K562 (cell line): ENCODE results near the gene ANK3. TPM values are rescaled to one million over a fixed set of nuclear protein-coding genes. Genes with fewer than 3 reads are reported as not detected.

Experiments used
- BMI1 ChIP-seq: fragments of 150-350 bp; IDR thresholded peaks from 2 replicates; pipeline ENCODE4 v1.6.1; 2014; ENCODE audit warnings: low read length
- GATAD2A ChIP-seq: fragments of 450-650 bp; IDR thresholded peaks from 2 replicates; pipeline ENCODE4 v1.6.1; 2017
- HNRNPL ChIP-seq: fragments of 200-400 bp; formaldehyde crosslinking; IDR thresholded peaks from 2 replicates; pipeline ENCODE4 v1.6.1; 2017; ENCODE audit warnings: low read depth, mild to moderate bottlenecking, low read length
- MAFF ChIP-seq: IDR thresholded peaks from 2 replicates; pipeline ENCODE4 v1.6.1; 2012; ENCODE audit warnings: low read length, improper control_type of control experiment
- SREBF1 ChIP-seq: fragments of 150-350 bp; IDR thresholded peaks from 2 replicates; pipeline ENCODE4 v1.6.1; 2014; ENCODE audit warnings: antibody characterized with exemption, low read depth, low read length, borderline replicate concordance
- TFAM ChIP-seq: fragments of 250-450 bp; sonication (Bioruptor Pico); conservative IDR thresholded peaks from 2 replicates; pipeline ENCODE4 v1.5.0; 2021; ENCODE audit warnings: mild to moderate bottlenecking, moderate library complexity
- ZNF232 ChIP-seq: sonication (generic); formaldehyde crosslinking; IDR thresholded peaks from 2 replicates; pipeline ENCODE4 v1.8.0; 2022; ENCODE audit warnings: mild to moderate bottlenecking, missing genetic modification reagents
- ZNF699 ChIP-seq: fragments of 250-450 bp; sonication (Bioruptor Pico); IDR thresholded peaks from 2 replicates; pipeline ENCODE4 v1.8.0; 2021; ENCODE audit warnings: mild to moderate bottlenecking, moderate library complexity; ENCODE audit not compliant: insufficient replicate concordance
- polyA plus RNA-seq, 8 experiments: library from polyadenylated mRNA; depleted of rRNA in 4 of 8; stranded (reverse) in 5 of 8; unstranded in 3 of 8; fragments of >200 nt; fragmentation: Nextera tagmentation in 2 of 8; fragmentation: Illumina TruSeq in 1 of 8; extraction: Ambion mirVana in 2 of 8; extraction: Trizol in 1 of 8; gene quantifications; 2 replicates each; pipeline versions ENCODE4 v1.2.1 to v1.2.3, GENCODE V29; 2011 to 2014; ENCODE audit warnings: inconsistent platforms in 1 of 8, missing spikeins in 1 of 8
- total RNA-seq, 7 experiments: library from RNA; depleted of rRNA in 6 of 7; stranded (reverse); fragments of >200 nt in 6 of 7; fragmentation: Illumina TruSeq in 2 of 7; extraction: Trizol in 2 of 7; gene quantifications; 2 replicates each; pipeline versions ENCODE4 v1.2.1 to v1.2.3, GENCODE V29; 2011 to 2021; ENCODE audit warnings: low replicate concordance in 1 of 7
- TF ChIP-seq, protein P1 (sequence below): fragments of 450-650 bp; IDR thresholded peaks from 2 replicates; pipeline ENCODE4 v1.6.1; 2018; ENCODE audit not compliant: partially characterized antibody
- TF ChIP-seq, protein P2 (sequence below): sonication (generic); formaldehyde crosslinking; IDR thresholded peaks from 2 replicates; pipeline ENCODE4 v1.8.1; 2022; ENCODE audit warnings: missing genetic modification reagents
- TF ChIP-seq, protein P3 (sequence below), 3 experiments: fragments of 200-800 bp in 1 of 3; fragments of 250-450 bp in 1 of 3; fragments of 450-650 bp in 1 of 3; sonication (Bioruptor Pico) in 1 of 3; sonication (Bioruptor generic) in 1 of 3; formaldehyde crosslinking in 1 of 3; IDR thresholded peaks; 2 replicates each; pipeline versions ENCODE4 v1.6.1 to v1.8.0; 2016 to 2022; ENCODE audit warnings: mild to moderate bottlenecking in 2 of 3, missing genetic modification characterization in 2 of 3, missing compliant biosample characterization in 1 of 3, moderate library complexity in 1 of 3
- TF ChIP-seq, protein P4 (sequence below), 3 experiments: fragments of 200-800 bp in 1 of 3; sonication (Bioruptor generic) in 1 of 3; sonication (generic) in 1 of 3; formaldehyde crosslinking in 1 of 3; IDR thresholded peaks; 2 replicates each; pipeline versions ENCODE4 v1.6.1 to v1.8.0; 2016 to 2022; ENCODE audit warnings: mild to moderate bottlenecking in 2 of 3, missing compliant biosample characterization in 2 of 3, missing genetic modification characterization in 2 of 3, missing genetic modification reagents in 1 of 3
- TF ChIP-seq, protein P5 (sequence below): fragments of 250-450 bp; sonication (Bioruptor Pico); IDR thresholded peaks from 2 replicates; pipeline ENCODE4 v1.5.0; 2020; ENCODE audit warnings: mild to moderate bottlenecking

ANK3 gene
- total and polyA plus RNA-seq, 9 of the 15 experiments (the other 6 are each of a cell fraction or from before 2014, with no cell fraction given) = 10.0 to 32.3 (median 17.9) TPM

DNA sequence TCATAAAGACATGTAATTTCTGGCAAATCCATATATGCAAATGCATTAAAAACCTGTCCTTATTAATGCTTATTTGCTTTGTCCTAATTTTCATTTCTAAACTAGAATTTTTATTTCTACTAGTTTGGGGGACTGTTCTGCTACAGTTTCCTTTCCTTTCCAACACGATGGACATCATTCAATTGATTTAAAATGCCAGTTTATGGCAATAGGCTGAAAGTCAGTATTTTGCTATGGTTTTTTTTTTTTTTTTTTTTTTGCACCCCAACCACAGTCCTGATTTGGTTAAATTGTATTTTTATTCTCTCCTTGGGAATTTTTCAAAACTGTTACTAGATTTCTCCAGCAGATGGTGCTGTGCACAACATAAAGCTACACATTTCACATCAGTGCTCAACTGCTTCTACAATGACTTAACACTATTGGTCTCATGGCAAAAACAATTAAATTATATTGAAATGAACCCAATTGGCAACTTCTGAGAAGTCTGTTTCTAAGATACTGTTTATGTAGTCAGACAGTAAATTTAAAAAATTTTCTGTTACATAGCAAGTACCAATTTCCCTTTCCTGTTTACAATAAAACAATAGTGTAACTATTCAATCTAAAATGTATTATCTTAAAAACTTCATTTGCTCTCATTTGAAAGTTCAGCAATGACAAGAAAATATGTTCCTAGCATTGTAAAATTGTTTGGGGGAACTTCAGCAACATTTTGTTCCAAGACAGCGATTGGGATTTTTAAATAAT lies 289.5 kb downstream of the ANK3 start (continued):
- TF ChIP-seq, protein P1, sequence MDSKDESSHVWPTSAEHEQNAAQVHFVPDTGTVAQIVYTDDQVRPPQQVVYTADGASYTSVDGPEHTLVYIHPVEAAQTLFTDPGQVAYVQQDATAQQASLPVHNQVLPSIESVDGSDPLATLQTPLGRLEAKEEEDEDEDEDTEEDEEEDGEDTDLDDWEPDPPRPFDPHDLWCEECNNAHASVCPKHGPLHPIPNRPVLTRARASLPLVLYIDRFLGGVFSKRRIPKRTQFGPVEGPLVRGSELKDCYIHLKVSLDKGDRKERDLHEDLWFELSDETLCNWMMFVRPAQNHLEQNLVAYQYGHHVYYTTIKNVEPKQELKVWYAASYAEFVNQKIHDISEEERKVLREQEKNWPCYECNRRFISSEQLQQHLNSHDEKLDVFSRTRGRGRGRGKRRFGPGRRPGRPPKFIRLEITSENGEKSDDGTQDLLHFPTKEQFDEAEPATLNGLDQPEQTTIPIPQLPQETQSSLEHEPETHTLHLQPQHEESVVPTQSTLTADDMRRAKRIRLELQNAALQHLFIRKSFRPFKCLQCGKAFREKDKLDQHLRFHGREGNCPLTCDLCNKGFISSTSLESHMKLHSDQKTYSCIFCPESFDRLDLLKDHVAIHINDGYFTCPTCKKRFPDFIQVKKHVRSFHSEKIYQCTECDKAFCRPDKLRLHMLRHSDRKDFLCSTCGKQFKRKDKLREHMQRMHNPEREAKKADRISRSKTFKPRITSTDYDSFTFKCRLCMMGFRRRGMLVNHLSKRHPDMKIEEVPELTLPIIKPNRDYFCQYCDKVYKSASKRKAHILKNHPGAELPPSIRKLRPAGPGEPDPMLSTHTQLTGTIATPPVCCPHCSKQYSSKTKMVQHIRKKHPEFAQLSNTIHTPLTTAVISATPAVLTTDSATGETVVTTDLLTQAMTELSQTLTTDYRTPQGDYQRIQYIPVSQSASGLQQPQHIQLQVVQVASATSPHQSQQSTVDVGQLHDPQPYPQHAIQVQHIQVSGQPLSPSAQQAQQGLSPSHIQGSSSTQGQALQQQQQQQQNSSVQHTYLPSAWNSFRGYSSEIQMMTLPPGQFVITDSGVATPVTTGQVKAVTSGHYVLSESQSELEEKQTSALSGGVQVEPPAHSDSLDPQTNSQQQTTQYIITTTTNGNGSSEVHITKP = no peak
- TF ChIP-seq, protein P2, sequence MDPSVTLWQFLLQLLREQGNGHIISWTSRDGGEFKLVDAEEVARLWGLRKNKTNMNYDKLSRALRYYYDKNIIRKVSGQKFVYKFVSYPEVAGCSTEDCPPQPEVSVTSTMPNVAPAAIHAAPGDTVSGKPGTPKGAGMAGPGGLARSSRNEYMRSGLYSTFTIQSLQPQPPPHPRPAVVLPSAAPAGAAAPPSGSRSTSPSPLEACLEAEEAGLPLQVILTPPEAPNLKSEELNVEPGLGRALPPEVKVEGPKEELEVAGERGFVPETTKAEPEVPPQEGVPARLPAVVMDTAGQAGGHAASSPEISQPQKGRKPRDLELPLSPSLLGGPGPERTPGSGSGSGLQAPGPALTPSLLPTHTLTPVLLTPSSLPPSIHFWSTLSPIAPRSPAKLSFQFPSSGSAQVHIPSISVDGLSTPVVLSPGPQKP = no peak
- TF ChIP-seq, protein P3, sequence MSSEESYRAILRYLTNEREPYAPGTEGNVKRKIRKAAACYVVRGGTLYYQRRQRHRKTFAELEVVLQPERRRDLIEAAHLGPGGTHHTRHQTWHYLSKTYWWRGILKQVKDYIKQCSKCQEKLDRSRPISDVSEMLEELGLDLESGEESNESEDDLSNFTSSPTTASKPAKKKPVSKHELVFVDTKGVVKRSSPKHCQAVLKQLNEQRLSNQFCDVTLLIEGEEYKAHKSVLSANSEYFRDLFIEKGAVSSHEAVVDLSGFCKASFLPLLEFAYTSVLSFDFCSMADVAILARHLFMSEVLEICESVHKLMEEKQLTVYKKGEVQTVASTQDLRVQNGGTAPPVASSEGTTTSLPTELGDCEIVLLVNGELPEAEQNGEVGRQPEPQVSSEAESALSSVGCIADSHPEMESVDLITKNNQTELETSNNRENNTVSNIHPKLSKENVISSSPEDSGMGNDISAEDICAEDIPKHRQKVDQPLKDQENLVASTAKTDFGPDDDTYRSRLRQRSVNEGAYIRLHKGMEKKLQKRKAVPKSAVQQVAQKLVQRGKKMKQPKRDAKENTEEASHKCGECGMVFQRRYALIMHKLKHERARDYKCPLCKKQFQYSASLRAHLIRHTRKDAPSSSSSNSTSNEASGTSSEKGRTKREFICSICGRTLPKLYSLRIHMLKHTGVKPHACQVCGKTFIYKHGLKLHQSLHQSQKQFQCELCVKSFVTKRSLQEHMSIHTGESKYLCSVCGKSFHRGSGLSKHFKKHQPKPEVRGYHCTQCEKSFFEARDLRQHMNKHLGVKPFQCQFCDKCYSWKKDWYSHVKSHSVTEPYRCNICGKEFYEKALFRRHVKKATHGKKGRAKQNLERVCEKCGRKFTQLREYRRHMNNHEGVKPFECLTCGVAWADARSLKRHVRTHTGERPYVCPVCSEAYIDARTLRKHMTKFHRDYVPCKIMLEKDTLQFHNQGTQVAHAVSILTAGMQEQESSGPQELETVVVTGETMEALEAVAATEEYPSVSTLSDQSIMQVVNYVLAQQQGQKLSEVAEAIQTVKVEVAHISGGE (CRISPR knock-in tag; IDR thresholded peaks at IDR 0.05) = no peak
- TF ChIP-seq MAFF = peak; percentile 63
- TF ChIP-seq TFAM (CRISPR knock-in tag) = no peak
- no peak for TF ChIP-seq GATAD2A
- TF ChIP-seq, protein P4, sequence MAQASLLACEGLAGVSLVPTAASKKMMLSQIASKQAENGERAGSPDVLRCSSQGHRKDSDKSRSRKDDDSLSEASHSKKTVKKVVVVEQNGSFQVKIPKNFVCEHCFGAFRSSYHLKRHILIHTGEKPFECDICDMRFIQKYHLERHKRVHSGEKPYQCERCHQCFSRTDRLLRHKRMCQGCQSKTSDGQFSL (CRISPR knock-in tag; IDR thresholded peaks at IDR 0.05) = no peak
- TF ChIP-seq, protein P4 (tag; IDR thresholded peaks at IDR 0.05) = no peak
- TF ChIP-seq HNRNPL = no peak
- TF ChIP-seq, protein P5, sequence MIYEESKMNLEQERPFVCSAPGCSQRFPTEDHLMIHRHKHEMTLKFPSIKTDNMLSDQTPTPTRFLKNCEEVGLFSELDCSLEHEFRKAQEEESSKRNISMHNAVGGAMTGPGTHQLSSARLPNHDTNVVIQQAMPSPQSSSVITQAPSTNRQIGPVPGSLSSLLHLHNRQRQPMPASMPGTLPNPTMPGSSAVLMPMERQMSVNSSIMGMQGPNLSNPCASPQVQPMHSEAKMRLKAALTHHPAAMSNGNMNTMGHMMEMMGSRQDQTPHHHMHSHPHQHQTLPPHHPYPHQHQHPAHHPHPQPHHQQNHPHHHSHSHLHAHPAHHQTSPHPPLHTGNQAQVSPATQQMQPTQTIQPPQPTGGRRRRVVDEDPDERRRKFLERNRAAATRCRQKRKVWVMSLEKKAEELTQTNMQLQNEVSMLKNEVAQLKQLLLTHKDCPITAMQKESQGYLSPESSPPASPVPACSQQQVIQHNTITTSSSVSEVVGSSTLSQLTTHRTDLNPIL (CRISPR knock-in tag) = no peak
- no peak for TF ChIP-seq ZNF699 (CRISPR knock-in tag)
- TF ChIP-seq BMI1 = no peak
- TF ChIP-seq SREBF1 = no peak
- TF ChIP-seq ZNF232 (CRISPR knock-in tag) = no peak
